ENCODE results near the gene COL6A5.
"Not testable (repeated sequence)": the region's sequence is repeated elsewhere in the genome, so short reads cannot be mapped to it uniquely, and the experiment has no call there.

Gene COL6A5

DNA sequence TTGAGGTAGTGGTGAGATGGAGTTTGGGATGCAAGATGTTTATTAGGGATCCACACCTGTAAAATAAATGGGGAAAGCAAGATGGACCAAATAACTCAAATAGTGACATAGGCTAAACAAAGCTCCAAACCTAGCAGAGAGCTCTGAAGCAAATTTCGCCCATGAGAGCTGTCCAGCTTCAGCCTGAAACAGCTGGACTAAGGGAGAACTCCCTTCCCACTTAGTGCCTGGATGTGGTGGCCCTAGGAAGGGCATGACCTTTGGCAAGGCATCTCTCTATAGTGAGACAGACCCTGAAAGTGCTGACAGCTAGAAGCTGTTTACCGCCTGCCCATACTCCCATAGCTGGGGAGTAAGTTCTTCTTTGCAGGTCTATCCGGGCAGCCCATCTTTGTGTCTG is 48.1 kb downstream of the COL6A5 start:
- DNase-seq (ENCODE audit: low read depth): no peak
- in situ Hi-C loops (cut with HindIII; ENCODE audit: low sequenced_read_pairs): no loop called here
- TF ChIP-seq, protein P1, sequence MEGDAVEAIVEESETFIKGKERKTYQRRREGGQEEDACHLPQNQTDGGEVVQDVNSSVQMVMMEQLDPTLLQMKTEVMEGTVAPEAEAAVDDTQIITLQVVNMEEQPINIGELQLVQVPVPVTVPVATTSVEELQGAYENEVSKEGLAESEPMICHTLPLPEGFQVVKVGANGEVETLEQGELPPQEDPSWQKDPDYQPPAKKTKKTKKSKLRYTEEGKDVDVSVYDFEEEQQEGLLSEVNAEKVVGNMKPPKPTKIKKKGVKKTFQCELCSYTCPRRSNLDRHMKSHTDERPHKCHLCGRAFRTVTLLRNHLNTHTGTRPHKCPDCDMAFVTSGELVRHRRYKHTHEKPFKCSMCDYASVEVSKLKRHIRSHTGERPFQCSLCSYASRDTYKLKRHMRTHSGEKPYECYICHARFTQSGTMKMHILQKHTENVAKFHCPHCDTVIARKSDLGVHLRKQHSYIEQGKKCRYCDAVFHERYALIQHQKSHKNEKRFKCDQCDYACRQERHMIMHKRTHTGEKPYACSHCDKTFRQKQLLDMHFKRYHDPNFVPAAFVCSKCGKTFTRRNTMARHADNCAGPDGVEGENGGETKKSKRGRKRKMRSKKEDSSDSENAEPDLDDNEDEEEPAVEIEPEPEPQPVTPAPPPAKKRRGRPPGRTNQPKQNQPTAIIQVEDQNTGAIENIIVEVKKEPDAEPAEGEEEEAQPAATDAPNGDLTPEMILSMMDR (IDR thresholded peaks at IDR 0.05; ENCODE audit: low read depth, low read length, missing control alignments): no peak
- no peak overlapping the region for H3K4me3 ChIP-seq (ENCODE audit: low read depth, low read length)

DNA sequence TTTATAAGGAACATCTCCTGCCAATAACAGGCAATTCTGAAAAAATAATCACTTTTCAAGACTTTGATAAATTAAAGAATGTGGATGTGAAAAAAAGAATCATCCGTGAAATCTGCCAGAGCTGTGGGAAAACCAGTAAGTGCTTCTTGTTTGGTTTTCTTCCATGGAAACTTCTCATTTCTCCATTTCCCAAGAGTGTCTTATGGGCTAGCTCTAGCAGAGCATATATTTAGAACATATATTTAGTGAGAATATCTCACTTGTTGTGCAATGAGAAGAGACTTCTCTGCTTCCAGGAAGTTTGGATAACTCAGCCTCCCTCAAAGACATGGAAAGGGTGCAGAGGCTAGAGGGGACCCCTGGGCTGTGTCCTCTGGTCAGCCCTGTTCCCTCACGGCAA is 49.9 kb downstream of the COL6A5 start:
- DNase-seq (ENCODE audit: low read depth): no peak
- TF ChIP-seq, protein P1 (IDR thresholded peaks at IDR 0.05; ENCODE audit: low read depth, low read length, missing control alignments): no peak
- in situ Hi-C loops (cut with HindIII; ENCODE audit: low sequenced_read_pairs): no loop called here
- H3K4me3 ChIP-seq (ENCODE audit: low read depth, low read length): no peak overlapping the region

DNA sequence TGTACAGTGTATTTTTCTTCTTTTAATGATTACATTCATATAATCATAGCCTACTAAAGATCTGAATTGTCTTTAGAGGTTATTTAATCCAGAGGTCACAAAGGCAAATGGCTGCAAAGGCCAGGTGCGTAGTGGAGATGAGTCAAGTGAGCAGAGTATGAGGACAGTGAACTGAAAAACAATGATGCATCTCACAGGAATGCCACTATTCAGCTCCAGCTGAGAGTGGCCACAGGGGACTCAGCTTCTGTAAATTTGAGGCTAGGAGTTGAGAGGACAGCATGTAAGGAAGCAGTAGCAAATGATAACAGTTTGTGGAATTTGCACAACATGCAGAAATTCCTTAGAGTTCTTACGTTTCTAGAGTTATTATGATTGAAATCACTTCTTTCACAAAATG is 50.4 kb downstream of the COL6A5 start:
- in situ Hi-C loops (cut with HindIII; ENCODE audit: low sequenced_read_pairs): no loop called here
- H3K4me3 ChIP-seq (ENCODE audit: low read depth, low read length): no peak overlapping the region
- TF ChIP-seq, protein P1 (IDR thresholded peaks at IDR 0.05; ENCODE audit: low read depth, low read length, missing control alignments): no peak
- DNase-seq (ENCODE audit: low read depth): peak; percentile 76

DNA sequence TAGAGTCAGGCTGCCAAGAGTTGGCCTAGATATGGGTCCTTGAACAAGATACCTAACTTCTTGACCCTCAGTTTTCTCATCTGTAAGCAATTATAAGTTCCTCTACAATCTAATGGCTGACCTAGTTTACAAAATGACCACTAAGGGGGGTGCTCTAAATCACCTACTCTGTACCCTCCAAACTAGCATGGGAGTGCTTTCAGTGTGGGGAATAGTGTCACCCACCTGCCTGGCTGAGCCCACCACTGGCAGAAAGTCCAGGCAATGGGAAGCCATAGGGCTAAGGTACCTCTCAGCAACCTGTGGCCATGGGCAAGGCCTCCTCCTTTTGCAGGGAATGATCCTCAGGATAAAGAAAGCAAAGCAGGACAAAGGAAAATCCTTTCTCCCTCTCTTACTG is 58.9 kb downstream of the COL6A5 start:
- TF ChIP-seq, protein P1 (IDR thresholded peaks at IDR 0.05; ENCODE audit: low read depth, low read length, missing control alignments): no peak
- in situ Hi-C loops (cut with HindIII; ENCODE audit: low sequenced_read_pairs): no loop called here
- H3K4me3 ChIP-seq (ENCODE audit: low read depth, low read length): no peak overlapping the region
- no peak for DNase-seq (ENCODE audit: low read depth)

DNA sequence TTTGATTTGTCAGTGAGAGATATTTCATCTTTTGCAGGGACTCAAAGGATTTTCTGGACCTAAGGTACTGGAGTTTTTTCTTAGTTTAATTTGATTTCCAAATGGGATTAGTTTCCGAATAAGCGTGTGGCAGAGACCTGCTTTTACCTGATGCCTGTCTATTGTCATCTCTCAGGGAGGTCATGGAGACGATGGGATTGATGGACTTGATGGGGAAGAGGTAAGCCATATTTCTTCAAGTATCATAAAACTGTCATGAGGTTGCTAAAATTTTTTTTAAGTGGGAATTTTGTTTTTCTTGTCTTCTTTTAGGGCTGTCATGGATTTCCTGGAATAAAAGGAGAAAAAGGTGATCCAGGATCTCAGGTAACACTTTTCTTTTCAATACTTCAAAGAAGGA is 60.5 kb downstream of the COL6A5 start:
- TF ChIP-seq, protein P1 (IDR thresholded peaks at IDR 0.05; ENCODE audit: low read depth, low read length, missing control alignments): no peak
- in situ Hi-C loops (cut with HindIII; ENCODE audit: low sequenced_read_pairs): no loop called here

DNA sequence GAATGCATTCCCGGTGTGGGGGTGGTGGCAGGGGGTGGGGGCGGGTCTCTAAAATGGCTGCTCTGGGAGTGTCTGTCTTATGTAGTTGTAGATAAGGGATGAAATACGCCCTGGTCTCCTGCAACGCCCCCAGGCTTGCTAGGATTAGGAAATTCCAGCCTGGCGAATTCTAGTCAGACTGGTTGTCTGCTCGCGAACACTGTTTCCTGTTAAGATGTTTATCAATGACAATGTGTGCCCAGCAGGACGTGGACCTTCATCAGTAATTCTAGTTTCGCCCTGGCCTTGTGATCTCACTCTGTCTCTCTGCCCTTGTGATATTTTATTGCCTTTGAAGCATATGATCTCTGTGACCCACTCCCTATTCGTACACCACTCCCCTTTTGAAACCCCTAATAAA is 62.8 kb downstream of the COL6A5 start:
- in situ Hi-C loops (cut with HindIII; ENCODE audit: low sequenced_read_pairs); H3K4me3 ChIP-seq (ENCODE audit: low read depth, low read length); DNase-seq (ENCODE audit: low read depth): not testable (repeated sequence)

More for the DNA sequence above, 60.5 kb downstream of the COL6A5 start:
- no peak for DNase-seq (ENCODE audit: low read depth)
- H3K4me3 ChIP-seq (ENCODE audit: low read depth, low read length): no peak overlapping the region

DNA sequence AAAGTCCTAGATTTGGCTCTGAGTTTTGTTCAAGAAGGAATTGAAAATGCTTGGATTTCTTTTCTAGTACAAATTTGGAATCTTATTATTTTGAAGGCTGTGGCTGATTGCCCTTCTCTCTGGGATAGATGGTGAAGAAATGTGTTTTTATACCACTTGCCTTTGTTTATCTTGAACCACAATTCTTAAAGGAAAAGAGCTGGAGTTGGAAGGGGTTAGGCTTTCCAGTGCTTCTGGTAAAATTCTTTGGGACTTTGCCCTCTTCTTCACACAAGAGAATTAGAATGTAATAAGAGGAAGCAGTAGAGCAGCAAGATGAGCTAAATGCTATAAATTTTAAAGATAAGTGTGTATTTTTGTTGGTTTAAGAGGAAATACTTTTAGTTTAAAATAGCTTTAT is 65.8 kb downstream of the COL6A5 start:
- peak; percentile 53 for DNase-seq (ENCODE audit: low read depth)
- in situ Hi-C loops (cut with HindIII; ENCODE audit: low sequenced_read_pairs): no loop called here
- H3K4me3 ChIP-seq (ENCODE audit: low read depth, low read length): no peak overlapping the region
- TF ChIP-seq, protein P1 (IDR thresholded peaks at IDR 0.05; ENCODE audit: low read depth, low read length, missing control alignments): no peak
